Measurements from ENCODE around the gene UNC119.

DNA sequence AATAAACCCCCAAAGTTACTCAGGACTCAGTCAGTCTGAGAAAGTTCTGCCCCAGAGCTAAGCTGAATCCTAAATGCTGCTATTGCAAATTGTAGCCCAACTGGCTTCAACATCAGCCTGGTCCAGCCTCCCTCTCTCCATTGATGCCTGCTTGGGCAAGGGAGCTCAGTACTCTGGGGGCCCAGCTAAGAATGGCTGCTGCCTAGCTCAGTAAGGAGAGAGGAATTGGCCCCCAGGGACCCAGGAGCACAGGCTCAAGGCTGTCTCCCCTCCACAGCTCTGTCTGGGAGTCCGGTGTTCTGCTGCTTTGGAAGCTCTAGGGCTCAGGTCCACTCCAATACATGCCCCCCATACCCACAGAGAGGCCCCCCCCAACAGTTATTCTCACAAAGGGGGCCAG lies 1.6 kb downstream of the UNC119 start:
- TF ChIP-seq, protein P1, sequence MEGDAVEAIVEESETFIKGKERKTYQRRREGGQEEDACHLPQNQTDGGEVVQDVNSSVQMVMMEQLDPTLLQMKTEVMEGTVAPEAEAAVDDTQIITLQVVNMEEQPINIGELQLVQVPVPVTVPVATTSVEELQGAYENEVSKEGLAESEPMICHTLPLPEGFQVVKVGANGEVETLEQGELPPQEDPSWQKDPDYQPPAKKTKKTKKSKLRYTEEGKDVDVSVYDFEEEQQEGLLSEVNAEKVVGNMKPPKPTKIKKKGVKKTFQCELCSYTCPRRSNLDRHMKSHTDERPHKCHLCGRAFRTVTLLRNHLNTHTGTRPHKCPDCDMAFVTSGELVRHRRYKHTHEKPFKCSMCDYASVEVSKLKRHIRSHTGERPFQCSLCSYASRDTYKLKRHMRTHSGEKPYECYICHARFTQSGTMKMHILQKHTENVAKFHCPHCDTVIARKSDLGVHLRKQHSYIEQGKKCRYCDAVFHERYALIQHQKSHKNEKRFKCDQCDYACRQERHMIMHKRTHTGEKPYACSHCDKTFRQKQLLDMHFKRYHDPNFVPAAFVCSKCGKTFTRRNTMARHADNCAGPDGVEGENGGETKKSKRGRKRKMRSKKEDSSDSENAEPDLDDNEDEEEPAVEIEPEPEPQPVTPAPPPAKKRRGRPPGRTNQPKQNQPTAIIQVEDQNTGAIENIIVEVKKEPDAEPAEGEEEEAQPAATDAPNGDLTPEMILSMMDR (IDR thresholded peaks at IDR 0.05), result no peak
- TF ChIP-seq POLR2A (IDR thresholded peaks at IDR 0.05; ENCODE audit: low read length), result no peak
